ENCODE measurements around the gene SLC35F6.

DNA sequence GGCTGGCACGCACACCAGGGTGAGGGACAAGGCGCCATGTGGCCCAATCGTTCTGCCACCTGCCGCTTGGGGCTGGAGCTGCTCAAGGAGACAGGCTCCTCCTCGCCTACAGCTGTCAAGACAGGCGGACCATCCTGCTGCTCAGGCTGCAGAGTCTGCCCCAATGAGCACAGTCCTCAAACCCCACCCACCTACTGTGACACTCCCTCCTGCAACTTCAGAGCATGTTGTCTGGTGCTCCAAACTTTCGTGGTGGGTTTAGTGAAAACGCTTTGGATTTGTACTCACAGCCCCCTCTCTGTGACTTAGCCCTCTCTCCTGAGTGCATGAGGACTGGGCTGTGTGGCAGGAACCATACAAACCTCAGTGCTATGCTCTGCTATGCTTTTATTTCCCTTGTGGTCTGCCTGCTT, 23.2 kb upstream of the SLC35F6 start:
- TF ChIP-seq POLR2A (IDR thresholded peaks at IDR 0.05) (no peak), POLR2AphosphoS5 (IDR thresholded peaks at IDR 0.05) (no peak)
